ENCODE results near the gene EFNA4.

The EFNA4 gene

GRCh38 chr1:155053531-155054105 lies 9.9 kb upstream of the EFNA4 start:
- no peak for DNase-seq
- Histone ChIP-seq H3K4me1 (peaks cover 8% of the 10 kb centered on the region), H3K27me3 (no peaks in the 10 kb centered on the region), H3K9me3 (no peaks in the 10 kb centered on the region), H3K4me3 (ENCODE audit: low read depth, low read length) (no peak overlapping the region), H3K36me3 (peaks cover 6% of the 10 kb centered on the region; the same call in 1 of the 2 replicates)
- TF ChIP-seq CTCF (IDR thresholded peaks at IDR 0.05; ENCODE audit: low read depth, low read length), result no peak

- no peak overlapping the region for H3K4me3 ChIP-seq (ENCODE audit: low read depth, low read length)
- H3K9me3 ChIP-seq, result no peaks in the 10 kb centered on the region
- TF ChIP-seq CTCF (IDR thresholded peaks at IDR 0.05; ENCODE audit: low read depth, low read length), result no peak
- H3K36me3 ChIP-seq, result peaks cover 6% of the 10 kb centered on the region; the same call in 1 of the 2 replicates
- DNase-seq, result no peak
- H3K4me1 ChIP-seq, result no peaks in the 10 kb centered on the region; the same call in none of the 2 replicates
- no peaks in the 10 kb centered on the region for H3K27me3 ChIP-seq
Measured at GRCh38 chr1:155057104-155057503, 6.4 kb upstream of the EFNA4 start.

- 0 out of 2 replicates have a peak, but pooled peaks have one; percentile 4 for TF ChIP-seq CTCF (IDR thresholded peaks at IDR 0.05; ENCODE audit: low read depth, low read length)
- Histone ChIP-seq H3K4me3 (ENCODE audit: low read depth, low read length) (no peak overlapping the region), H3K4me1 (no peaks in the 10 kb centered on the region; the same call in 1 of the 2 replicates), H3K9me3 (no peaks in the 10 kb centered on the region), H3K27me3 (no peaks in the 10 kb centered on the region), H3K36me3 (peaks cover 6% of the 10 kb centered on the region; the same call in 1 of the 2 replicates)
- no peak for DNase-seq
Measured at GRCh38 chr1:155057788-155058211, 5.7 kb upstream of the EFNA4 start.

- H3K9me3 ChIP-seq, result no peaks in the 10 kb centered on the region
- no peak for DNase-seq
- 0 out of 2 replicates have a peak, but pooled peaks cover 3% of the 10 kb centered on the region for H3K36me3 ChIP-seq
- no peak for TF ChIP-seq CTCF (IDR thresholded peaks at IDR 0.05; ENCODE audit: low read depth, low read length)
- no peaks in the 10 kb centered on the region for H3K27me3 ChIP-seq
- no peak overlapping the region for H3K4me3 ChIP-seq (ENCODE audit: low read depth, low read length)
- H3K4me1 ChIP-seq, result no peaks in the 10 kb centered on the region; the same call in 1 of the 2 replicates
Measured at GRCh38 chr1:155060736-155061135, 2.8 kb upstream of the EFNA4 start.

- Histone ChIP-seq H3K4me3 (ENCODE audit: low read depth, low read length) (peak overlapping the region; percentile 69), H3K4me1 (no peaks in the 10 kb centered on the region; the same call in 1 of the 2 replicates)
- DNase-seq, result peak; percentile 100
Measured at GRCh38 chr1:155061381-155062150, 2.0 kb upstream of the EFNA4 start.

More at GRCh38 chr1:155061381-155062150, 2.0 kb upstream of the EFNA4 start:
- no peaks in the 10 kb centered on the region for H3K27me3 ChIP-seq
- peak; percentile 99 for TF ChIP-seq CTCF (IDR thresholded peaks at IDR 0.05; ENCODE audit: low read depth, low read length)
- no peaks in the 10 kb centered on the region for H3K36me3 ChIP-seq
- no peaks in the 10 kb centered on the region for H3K9me3 ChIP-seq
